HG03039 (cell line): Measurements from ENCODE around the gene TOM1L2.

Source experiments
- ATAC-seq: cut with Tn5 transposase; IDR thresholded peaks from one replicate; pipeline ENCODE4 v1.9.1; 2021; ENCODE audit warnings: mild to moderate bottlenecking, moderate library complexity; ENCODE audit not compliant: unreplicated experiment

The TOM1L2 gene

GRCh38 chr17:17837966-17838962 lies 133.9 kb downstream of the TOM1L2 start:
- no peak for ATAC-seq

DNA sequence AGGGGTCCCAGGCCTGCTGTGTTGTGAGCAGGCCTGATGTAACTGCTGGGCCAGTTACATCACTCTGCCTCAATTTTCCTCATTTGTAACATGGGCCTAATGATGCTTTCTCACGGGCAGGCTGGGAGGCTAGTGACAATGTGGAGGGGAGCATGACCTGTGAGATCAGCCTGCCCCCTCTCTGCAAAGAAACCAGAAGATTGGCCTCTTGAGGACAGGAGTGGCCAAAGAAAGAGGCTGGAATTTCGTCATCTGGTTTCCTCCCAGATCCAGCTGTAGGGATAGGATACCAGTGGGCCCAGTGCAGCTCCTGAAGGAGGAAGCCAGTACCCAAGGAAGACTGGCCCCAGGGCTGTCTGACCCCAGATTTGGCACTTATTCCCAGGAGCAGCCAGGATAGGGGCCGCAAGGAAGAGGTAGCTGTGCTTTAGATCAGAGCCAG lies 134.8 kb downstream of the TOM1L2 start:
- ATAC-seq = no peak

GRCh38 chr17:17836818-17837379 lies 135.3 kb downstream of the TOM1L2 start, which contains the start of gene SREBF1:
Gene SREBF1 (minus strand): TSS chr17:17836986. CDS start chr17:17836817, 169 bp downstream.
- ATAC-seq = no peak

DNA sequence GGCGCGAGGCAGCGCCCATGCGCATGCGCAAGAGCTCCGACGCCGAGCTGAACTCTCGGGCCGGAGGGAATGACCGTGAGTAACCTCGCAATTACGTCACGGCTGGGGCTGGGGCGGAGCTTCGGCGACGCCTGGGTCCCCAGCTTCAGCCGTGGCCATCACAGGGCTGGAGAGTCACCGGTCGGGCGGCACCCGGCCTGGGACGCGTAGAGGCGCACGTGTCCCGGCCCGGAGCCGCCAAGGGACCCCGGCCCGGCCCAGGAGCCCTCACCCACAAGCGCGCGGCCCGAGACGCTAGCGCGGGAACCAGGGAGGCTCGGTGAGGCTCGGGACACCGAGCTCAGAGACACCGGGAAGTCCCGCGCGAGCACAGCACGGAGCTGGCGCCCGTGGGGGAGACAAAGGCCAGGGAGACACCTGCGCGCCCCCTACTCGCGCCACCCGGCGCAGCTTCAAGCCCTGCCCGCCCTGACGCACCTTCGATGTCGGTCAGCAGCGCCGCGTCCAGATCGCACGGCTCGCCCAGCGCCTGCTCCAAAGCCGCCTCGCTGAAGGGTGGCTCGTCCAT lies 135.9 kb downstream of the TOM1L2 start:
- ATAC-seq = peak; percentile 44

DNA sequence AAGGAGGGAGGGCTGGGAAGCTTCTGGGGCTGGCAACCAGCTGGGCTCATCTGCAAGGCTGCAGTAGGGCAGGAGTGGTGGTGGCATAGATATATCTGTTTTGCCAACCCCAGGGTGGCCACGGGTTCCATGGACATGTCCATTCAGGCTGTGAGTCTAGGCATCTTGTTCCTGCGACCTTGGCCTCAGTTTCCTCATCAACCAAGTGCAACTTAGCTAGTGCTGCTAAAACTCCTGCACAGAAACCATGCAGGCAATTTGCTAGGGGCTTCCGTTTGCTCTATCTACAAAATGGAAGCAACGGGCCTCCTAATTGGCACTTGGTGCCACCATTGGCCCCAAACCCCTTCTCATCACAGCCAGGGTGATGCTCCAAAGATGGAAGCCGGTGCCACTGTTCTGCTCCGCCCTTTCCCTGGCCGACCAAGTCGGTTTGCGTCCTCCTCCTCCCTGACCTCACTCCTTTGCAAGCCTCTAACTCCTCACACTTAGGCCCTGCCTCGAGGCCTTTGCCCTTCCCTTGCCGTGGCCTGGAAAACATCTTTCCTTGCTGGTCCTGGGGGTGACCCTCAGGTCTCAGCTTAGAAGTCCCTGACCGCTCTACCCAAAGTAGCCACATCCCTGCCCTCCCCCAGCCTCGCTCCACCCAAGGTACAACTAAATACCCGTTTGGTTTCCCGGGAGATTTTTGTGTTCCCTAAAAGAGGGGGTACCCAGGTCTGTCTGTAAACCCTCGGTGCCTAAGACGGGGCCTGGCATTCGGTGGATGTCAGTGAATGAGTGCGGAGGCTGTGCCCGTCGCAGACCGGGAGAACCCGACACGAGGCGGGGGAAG lies 136.6 kb downstream of the TOM1L2 start:
- no peak for ATAC-seq

GRCh38 chr17:17834974-17835373 lies 137.2 kb downstream of the TOM1L2 start:
- ATAC-seq = no peak

- ATAC-seq = no peak
These were observed 138.4 kb downstream of the TOM1L2 start for GRCh38 chr17:17833658-17834357.

GRCh38 chr17:17832032-17832363 lies 140.2 kb downstream of the TOM1L2 start:
- no peak for ATAC-seq

- no peak for ATAC-seq
These were observed 140.8 kb downstream of the TOM1L2 start for GRCh38 chr17:17831208-17832031.

DNA sequence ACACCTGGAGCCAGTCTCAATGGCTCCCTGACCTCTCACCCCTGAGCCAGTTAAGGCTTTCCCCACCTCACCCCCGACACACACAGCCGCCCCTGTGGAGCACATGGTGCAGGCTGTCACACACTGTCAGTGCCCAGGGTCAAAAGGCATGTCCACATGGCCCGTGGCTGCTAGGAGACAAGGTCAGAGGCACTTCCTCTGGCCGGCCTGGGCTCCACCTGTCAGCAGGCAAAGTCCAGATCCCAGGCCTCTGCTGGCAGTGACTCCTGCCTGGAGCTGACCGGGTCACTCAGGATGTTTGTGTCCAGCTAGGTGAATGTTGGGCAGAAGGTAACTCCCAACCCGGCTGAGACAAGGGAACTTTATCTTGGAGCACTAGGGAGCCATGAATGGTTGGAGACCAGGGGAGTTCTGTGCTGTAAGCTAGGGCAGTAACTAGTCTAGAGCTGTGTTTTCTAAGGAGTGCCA lies 141.4 kb downstream of the TOM1L2 start:
- ATAC-seq = no peak

- ATAC-seq = no peak
These were observed 142.0 kb downstream of the TOM1L2 start for GRCh38 chr17:17830269-17830567.

DNA sequence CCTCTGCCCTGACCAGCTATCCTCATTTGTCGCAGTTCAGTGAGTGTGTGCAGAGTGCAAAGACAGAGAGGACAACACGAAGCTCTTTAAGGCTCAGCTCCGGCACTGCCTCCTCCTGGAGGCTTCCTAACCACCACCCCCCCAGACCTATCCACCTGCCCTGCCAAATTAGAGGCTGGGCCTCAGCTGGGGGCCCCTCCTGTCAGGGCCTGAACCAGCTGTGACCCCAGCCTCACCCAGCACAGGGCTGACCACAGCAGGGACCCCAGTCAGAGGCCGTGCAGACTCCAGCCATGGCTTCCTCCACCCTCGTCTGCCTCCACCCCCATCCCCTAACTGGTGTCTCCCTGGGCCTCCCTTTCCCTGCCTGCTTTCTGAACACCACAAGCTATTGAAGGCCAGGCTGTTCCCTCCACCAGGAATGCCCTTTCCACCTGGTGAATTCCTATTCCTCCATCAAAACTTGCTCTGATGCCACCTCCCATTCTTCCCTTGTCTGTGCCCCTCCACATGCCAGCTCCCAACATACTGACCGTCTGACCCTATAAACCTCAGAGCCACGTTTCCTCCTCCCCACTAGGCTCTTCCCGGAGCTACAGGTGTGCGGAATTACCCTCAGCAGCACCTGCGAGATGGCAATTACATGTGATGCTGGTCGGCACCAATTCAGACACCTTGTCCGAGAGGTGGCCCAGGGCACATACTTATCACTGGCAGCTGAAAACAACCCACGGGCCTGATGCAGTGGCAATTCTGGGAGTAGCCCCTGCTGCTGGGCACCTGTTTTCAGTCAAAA lies 144.2 kb downstream of the TOM1L2 start:
- no peak for ATAC-seq

- ATAC-seq = no peak
These were observed 145.0 kb downstream of the TOM1L2 start for GRCh38 chr17:17826942-17827785.

GRCh38 chr17:17826342-17826713 lies 145.9 kb downstream of the TOM1L2 start:
- no peak for ATAC-seq

- no peak for ATAC-seq
These were observed 147.2 kb downstream of the TOM1L2 start for GRCh38 chr17:17824783-17825614.

DNA sequence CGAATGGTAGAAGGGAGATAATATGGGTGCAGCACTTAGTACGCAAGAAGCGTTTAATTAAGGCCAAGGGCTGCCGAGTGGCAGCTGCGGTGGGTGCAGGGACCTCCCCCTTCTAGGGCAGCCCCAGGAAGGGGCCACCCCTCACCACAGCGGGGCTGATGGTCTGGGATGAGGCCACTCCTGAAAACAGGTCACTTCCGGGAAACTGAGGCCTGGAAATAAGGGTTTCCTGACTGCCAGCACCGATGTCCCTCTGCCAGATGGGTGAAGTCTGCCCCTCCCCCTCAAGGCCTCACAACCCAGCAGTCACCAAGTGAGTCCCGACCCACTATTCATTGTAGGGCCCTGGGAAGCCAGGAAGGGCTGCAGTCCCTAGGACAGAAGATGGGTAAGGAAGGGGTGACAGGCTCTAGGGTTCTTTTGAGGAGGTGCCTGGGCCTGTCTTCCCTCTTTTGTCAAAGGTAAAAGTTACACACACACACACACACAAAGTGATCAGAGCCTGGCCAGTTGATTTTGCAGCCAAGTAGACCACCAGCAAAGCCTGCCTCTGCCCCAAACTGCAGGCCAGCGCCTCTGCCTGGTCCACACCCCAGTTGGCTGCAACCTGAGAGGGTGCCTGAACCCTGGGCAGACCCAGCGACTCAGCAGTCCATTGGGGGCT lies 147.9 kb downstream of the TOM1L2 start:
- no peak for ATAC-seq
